HepG2 (cell line): ENCODE data around the gene STARD10. TPM values are rescaled to one million over a fixed set of nuclear protein-coding genes. Genes with fewer than 3 reads are reported as not detected.

ENCODE experiments used
- ARNT2 ChIP-seq: sonication (generic); formaldehyde crosslinking; IDR thresholded peaks from 2 replicates; pipeline ENCODE4 v1.8.0; 2022; ENCODE audit warnings: mild to moderate bottlenecking, low read depth, missing genetic modification reagents, moderate library complexity
- BATF2 ChIP-seq: sonication (generic); formaldehyde crosslinking; IDR thresholded peaks from 2 replicates; pipeline ENCODE4 v1.8.0; 2022; ENCODE audit warnings: mild to moderate bottlenecking, missing genetic modification reagents, moderate library complexity
- FOSL1 ChIP-seq: sonication (generic); formaldehyde crosslinking; IDR thresholded peaks from 2 replicates; pipeline ENCODE4 v1.9.0; 2021; ENCODE audit warnings: missing genetic modification reagents, borderline replicate concordance
- GMEB1 ChIP-seq: sonication (generic); formaldehyde crosslinking; IDR thresholded peaks from 2 replicates; pipeline ENCODE4 v1.5.1; 2020; ENCODE audit warnings: missing genetic modification reagents, mild to moderate bottlenecking, borderline replicate concordance
- JARID2 ChIP-seq: sonication (generic); formaldehyde crosslinking; IDR thresholded peaks from 2 replicates; pipeline ENCODE4 v1.8.1; 2023; ENCODE audit warnings: missing genetic modification reagents, inconsistent platforms; ENCODE audit not compliant: insufficient replicate concordance
- PRDM10 ChIP-seq: sonication (generic); formaldehyde crosslinking; IDR thresholded peaks from 2 replicates; pipeline ENCODE4 v1.4.0; 2020; ENCODE audit warnings: low read depth, missing genetic modification reagents
- RFX1 ChIP-seq: fragments of 450-650 bp; IDR thresholded peaks from 2 replicates; pipeline ENCODE4 v1.6.1; 2017
- RFXANK ChIP-seq: IDR thresholded peaks from 2 replicates; pipeline ENCODE4 v1.6.1; 2016
- UBTF ChIP-seq: sonication (generic); formaldehyde crosslinking; IDR thresholded peaks from 2 replicates; pipeline ENCODE4 v1.4.0; 2020; ENCODE audit warnings: mild to moderate bottlenecking, missing genetic modification reagents
- ZBED4 ChIP-seq: sonication (generic); formaldehyde crosslinking; IDR thresholded peaks from 2 replicates; pipeline ENCODE4 v1.4.0; 2020; ENCODE audit warnings: missing genetic modification reagents, borderline replicate concordance
- ZBTB44 ChIP-seq: sonication (generic); formaldehyde crosslinking; IDR thresholded peaks from 2 replicates; pipeline ENCODE4 v1.4.0; 2020; ENCODE audit warnings: missing genetic modification reagents
- ZBTB7A ChIP-seq: sonication (generic); formaldehyde crosslinking; IDR thresholded peaks from 2 replicates; pipeline ENCODE4 v1.8.0; 2022; ENCODE audit warnings: mild to moderate bottlenecking, missing genetic modification reagents
- ZNF552 ChIP-seq: sonication (generic); formaldehyde crosslinking; IDR thresholded peaks from 2 replicates; pipeline ENCODE4 v1.9.0; 2022; ENCODE audit warnings: missing genetic modification reagents, mild to moderate bottlenecking, borderline replicate concordance
- polyA plus RNA-seq, 8 experiments: library from polyadenylated mRNA; depleted of rRNA in 3 of 8; stranded (reverse) in 7 of 8; unstranded in 1 of 8; fragments of >200 nt; fragmentation: Illumina TruSeq in 4 of 8; extraction: Trizol in 4 of 8; gene quantifications; 2 replicates each; pipeline versions ENCODE4 v1.2.1 to v1.2.3, GENCODE V29; 2011 to 2016; ENCODE audit warnings: low read depth in 4 of 8, missing spikeins in 1 of 8, mixed read lengths in 1 of 8; ENCODE audit not compliant: insufficient read depth in 1 of 8
- total RNA-seq, 5 experiments: library from RNA; depleted of rRNA; stranded (reverse); fragments of >200 nt; fragmentation: Illumina TruSeq; extraction: Trizol; gene quantifications; 2 replicates each; pipeline ENCODE4 v1.2.3, GENCODE V29; 2016; ENCODE audit warnings: low read depth in 1 of 5

Gene STARD10
- total and polyA plus RNA-seq, 2 of the 13 experiments (the other 11 are each of a cell fraction or from before 2014, with no cell fraction given) = 260 to 341 TPM

GRCh38 chr11:72782081-72782920 lies 11.5 kb downstream of the STARD10 start (continued):
- no peak for TF ChIP-seq ZNF552
- TF ChIP-seq RFX1 = no peak
- peak; percentile 57; the same call in 1 of the 2 replicates for TF ChIP-seq GMEB1 (CRISPR knock-in tag)
- peak; percentile 93 for TF ChIP-seq UBTF (CRISPR knock-in tag)
- 0 out of 2 replicates have a peak, but pooled peaks have one; percentile 23 for TF ChIP-seq ARNT2 (CRISPR knock-in tag)
- no peak for TF ChIP-seq FOSL1 (CRISPR knock-in tag)
- no peak for TF ChIP-seq JARID2 (CRISPR knock-in tag)
- TF ChIP-seq PRDM10 (CRISPR knock-in tag) = 0 out of 2 replicates have a peak, but pooled peaks have one; percentile 12
- no peak for TF ChIP-seq BATF2 (CRISPR knock-in tag)
- 0 out of 2 replicates have a peak, but pooled peaks have one; percentile 43 for TF ChIP-seq ZBTB7A (CRISPR knock-in tag)
- no peak for TF ChIP-seq ZBED4 (CRISPR knock-in tag)
- TF ChIP-seq ZBTB44 (CRISPR knock-in tag) = no peak
- no peak for TF ChIP-seq RFXANK
